Upper lobe of right lung (tissue), 1 donor: ENCODE measurements around the gene ACKR2. TPM values are rescaled to one million over a fixed set of nuclear protein-coding genes. Genes with fewer than 3 reads are reported as not detected.
A peak's percentile ranks its signal among the peaks of the same experiment; 100 is the strongest.

Experiments used
- ATAC-seq: fragments of 200-7000 bp; cut with Tn5 transposase; one replicate; pipeline ENCODE4 v1.9.1; 2020; ENCODE audit warnings: mild to moderate bottlenecking, moderate library complexity
- DNase-seq: peaks from one replicate; pipeline ENCODE4 v3.0.0-alpha.2; 2020
- H3K27ac ChIP-seq: fragments of 200-600 bp; one replicate; pipeline ENCODE4 v1.8.0; 2022
- H3K27me3 ChIP-seq: fragments of 200-600 bp; one replicate; pipeline ENCODE4 v1.8.0; 2022; ENCODE audit warnings: mild to moderate bottlenecking
- H3K36me3 ChIP-seq: fragments of 200-600 bp; one replicate; pipeline ENCODE4 v1.8.0; 2022
- H3K4me1 ChIP-seq: fragments of 200-600 bp; one replicate; pipeline ENCODE4 v1.8.0; 2022
- H3K4me3 ChIP-seq: fragments of 200-600 bp; one replicate; pipeline ENCODE4 v1.8.0; 2022; ENCODE audit warnings: mild to moderate bottlenecking
- H3K9me3 ChIP-seq: fragments of 200-600 bp; one replicate; pipeline ENCODE4 v1.8.0; 2022
- CTCF ChIP-seq: fragments of 200-600 bp; IDR thresholded peaks from one replicate; pipeline ENCODE4 v1.8.0; 2022; ENCODE audit warnings: antibody characterized with exemption
- intact Hi-C: fragments of 100-400 bp; cut with DNase I; formaldehyde crosslinking; loops from one replicate; pipeline ENCODE4 v1.11.0; 2022
- total RNA-seq: library from RNA; stranded (reverse); fragmentation: NEBNext Ultra II Directional; extraction: Animal tissue kit (Norgen Biotek cat#: 25700); gene quantifications from one replicate; pipeline ENCODE4 v1.2.1, GENCODE V29; 2021
- donor health status: DM: no; HTN: yes; CAD: no; lungs with severe emphysema.

ACKR2 gene
- total RNA-seq, 1 donor from 2014 or later, result 5.2 TPM

- H3K9me3 ChIP-seq, result no peaks in the 10 kb centered on the region
- ATAC-seq (no peak), DNase-seq (no peak)
- no peaks in the 10 kb centered on the region for H3K27me3 ChIP-seq
- no peak overlapping the region for H3K4me3 ChIP-seq
- H3K27ac ChIP-seq, result no peak overlapping the region
- TF ChIP-seq CTCF, result no peak
- H3K4me1 ChIP-seq, result peaks cover 3% of the 10 kb centered on the region
- intact Hi-C loops, result no loop called here
- no peaks in the 10 kb centered on the region for H3K36me3 ChIP-seq
Measured at GRCh38 chr3:42827023-42827422, 17.8 kb downstream of the ACKR2 start.

GRCh38 chr3:42827654-42828053 lies 18.4 kb downstream of the ACKR2 start:
- TF ChIP-seq CTCF, result no peak
- DNase-seq (no peak), ATAC-seq (no peak)
- no peak overlapping the region for H3K27ac ChIP-seq
- H3K27me3 ChIP-seq, result no peaks in the 10 kb centered on the region
- peaks cover 3% of the 10 kb centered on the region for H3K4me1 ChIP-seq
- H3K36me3 ChIP-seq, result no peaks in the 10 kb centered on the region
- no peak overlapping the region for H3K4me3 ChIP-seq
- intact Hi-C loops, result no loop called here
- H3K9me3 ChIP-seq, result no peaks in the 10 kb centered on the region

DNA sequence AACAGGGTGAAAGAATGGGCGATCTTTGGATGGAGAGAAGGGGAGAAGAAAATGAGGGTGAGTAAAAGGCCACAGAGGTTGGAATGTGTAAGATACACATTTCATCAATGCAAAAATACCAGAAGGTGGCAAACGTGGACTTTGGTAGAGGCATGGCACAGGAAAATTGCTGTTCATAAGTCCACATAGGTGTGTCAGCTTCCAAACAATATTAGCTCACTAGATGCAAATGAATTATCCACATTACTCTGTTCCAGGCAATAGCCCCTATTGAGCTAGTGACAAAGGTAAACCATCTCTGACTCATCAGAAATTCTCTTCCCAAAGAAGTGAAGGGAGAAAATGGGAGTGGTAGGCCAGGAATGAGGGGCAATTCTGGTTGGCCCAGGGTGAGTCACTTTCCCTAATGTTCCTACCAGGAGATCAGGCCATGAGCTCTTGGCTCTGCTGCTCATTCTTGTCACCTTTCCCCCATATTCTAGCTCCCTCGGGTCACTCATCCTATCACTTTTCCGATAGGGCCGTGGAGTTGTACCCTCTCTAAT lies 19.9 kb downstream of the ACKR2 start:
- H3K4me1 ChIP-seq, result peaks cover 3% of the 10 kb centered on the region
- no peak overlapping the region for H3K4me3 ChIP-seq
- H3K27ac ChIP-seq, result no peak overlapping the region
- no peaks in the 10 kb centered on the region for H3K9me3 ChIP-seq
- intact Hi-C loops, result no loop called here
- no peak for TF ChIP-seq CTCF
- no peaks in the 10 kb centered on the region for H3K36me3 ChIP-seq
- DNase-seq (no peak), ATAC-seq (no peak)
- H3K27me3 ChIP-seq, result no peaks in the 10 kb centered on the region

DNA sequence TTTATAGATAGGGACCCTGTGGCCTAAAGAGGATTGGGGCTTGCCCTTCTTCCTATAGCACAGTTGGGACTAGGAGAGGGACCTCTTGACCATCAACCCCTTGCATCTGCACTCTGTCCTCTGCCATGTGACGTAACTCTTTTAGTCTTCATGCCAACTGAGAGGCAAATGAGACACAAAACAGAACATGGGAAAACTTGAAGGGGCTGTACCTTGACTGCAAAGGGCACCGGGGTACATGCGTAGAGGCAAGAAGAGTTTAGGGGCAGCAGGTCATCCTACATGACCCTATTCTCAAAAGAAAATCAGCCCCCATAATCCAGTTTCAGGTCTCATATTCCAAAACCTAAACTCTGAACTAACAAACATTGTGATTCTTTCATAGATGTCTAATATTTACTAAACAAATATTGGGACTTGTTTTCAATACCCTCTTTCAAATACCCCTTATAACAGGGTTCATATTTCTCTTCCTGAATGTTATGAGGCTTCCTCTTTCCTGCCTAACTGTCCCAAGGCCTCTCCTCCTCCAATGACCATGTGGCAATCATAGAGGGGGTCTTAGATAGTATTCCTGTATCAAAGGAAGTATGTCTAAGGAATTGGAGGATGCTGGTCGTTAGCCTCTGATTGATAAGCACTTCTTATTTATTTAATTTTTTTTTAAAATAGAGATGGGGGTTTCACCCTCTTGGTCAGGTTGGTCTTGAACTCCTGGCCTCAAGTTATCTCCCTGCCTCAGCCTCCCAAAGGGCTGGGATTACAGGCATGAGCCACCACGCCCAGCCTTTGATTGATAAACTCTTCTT lies 20.6 kb downstream of the ACKR2 start:
- no peaks in the 10 kb centered on the region for H3K36me3 ChIP-seq
- H3K9me3 ChIP-seq, result no peaks in the 10 kb centered on the region
- ATAC-seq (no peak), DNase-seq (no peak)
- intact Hi-C loops, result loop anchor here (5.0 kb wide), 1 partner anchor 48 kb away; no protein-coding TSS in a partner anchor
- TF ChIP-seq CTCF, result no peak
- no peak overlapping the region for H3K4me3 ChIP-seq
- no peak overlapping the region for H3K27ac ChIP-seq
- peaks cover 3% of the 10 kb centered on the region for H3K4me1 ChIP-seq
- no peaks in the 10 kb centered on the region for H3K27me3 ChIP-seq

DNA sequence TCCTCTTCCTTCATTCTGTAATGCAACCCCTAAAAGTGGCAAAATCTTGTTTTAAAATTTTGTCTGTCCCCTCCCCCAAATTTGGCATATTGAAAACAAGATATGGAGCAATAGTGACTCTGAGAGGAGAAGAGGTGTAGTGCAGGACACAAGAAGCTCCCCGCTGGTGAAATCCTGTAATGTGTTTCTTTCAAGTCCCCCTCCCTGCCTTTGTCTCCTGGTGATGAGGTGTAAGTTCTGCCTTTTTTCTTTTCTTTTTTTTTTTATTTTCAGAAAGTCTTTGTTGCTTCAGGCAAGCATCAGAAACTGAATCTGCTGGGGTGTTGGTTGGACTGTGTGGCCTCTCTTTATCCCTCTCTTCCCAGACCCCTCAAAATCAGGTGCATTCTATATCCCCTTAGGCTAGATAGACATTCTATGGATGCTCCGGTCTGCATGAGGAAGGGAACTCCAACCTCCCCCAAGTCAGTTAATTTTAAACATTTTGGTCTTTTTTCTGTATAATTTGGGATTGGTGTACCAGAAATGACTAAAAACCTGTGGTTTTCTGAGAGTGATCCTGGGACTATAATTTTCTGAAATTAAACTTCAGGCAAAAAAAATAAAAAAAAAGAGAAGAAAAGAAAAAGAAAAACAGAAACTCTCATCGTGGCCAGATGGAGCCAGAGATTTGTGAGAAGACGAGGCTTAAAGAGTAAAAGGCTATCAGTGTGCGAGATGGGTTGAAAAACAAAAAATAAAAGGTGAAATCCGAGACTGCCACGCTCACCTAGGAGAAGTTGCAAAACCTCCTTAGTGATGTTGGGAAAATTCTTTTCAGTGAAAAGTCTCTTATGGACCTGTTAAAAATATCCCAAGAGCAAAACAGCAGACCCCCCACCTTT lies 21.4 kb downstream of the ACKR2 start:
- Histone ChIP-seq H3K9me3 (no peaks in the 10 kb centered on the region), H3K4me1 (peaks cover 3% of the 10 kb centered on the region), H3K27me3 (no peaks in the 10 kb centered on the region), H3K36me3 (no peaks in the 10 kb centered on the region), H3K4me3 (no peak overlapping the region), H3K27ac (no peak overlapping the region)
- intact Hi-C loops, result loop anchor here (5.0 kb wide), 1 partner anchor 48 kb away; no protein-coding TSS in a partner anchor
- no peak for DNase-seq
- ATAC-seq, result peak; percentile 61
- TF ChIP-seq CTCF, result peak; percentile 51
